HG03025 (cell line): Measurements from ENCODE around the gene RAPGEF3.

Experiments
- ATAC-seq: cut with Tn5 transposase; IDR thresholded peaks from one replicate; pipeline ENCODE4 v1.9.1; 2021; ENCODE audit warnings: mild to moderate bottlenecking, moderate library complexity; ENCODE audit not compliant: unreplicated experiment, low FRiP score

Gene RAPGEF3

GRCh38 chr12:47745485-47746041 lies 13.1 kb downstream of the RAPGEF3 start:
- ATAC-seq, result no peak

- no peak for ATAC-seq
These were observed 13.8 kb downstream of the RAPGEF3 start for GRCh38 chr12:47744778-47745436.

GRCh38 chr12:47744005-47744651 lies 14.6 kb downstream of the RAPGEF3 start:
- no peak for ATAC-seq

- ATAC-seq, result no peak
These were observed 15.3 kb downstream of the RAPGEF3 start for GRCh38 chr12:47743311-47743860.

- no peak for ATAC-seq
These were observed 16.3 kb downstream of the RAPGEF3 start for GRCh38 chr12:47742253-47742825.

GRCh38 chr12:47741340-47741703 lies 17.4 kb downstream of the RAPGEF3 start:
- ATAC-seq, result no peak

- peak; percentile 36 for ATAC-seq
These were observed 17.9 kb downstream of the RAPGEF3 start for GRCh38 chr12:47740606-47741339.

- ATAC-seq, result peak; percentile 63
These were observed 18.7 kb downstream of the RAPGEF3 start for GRCh38 chr12:47739979-47740378.

- no peak for ATAC-seq
These were observed 19.4 kb downstream of the RAPGEF3 start for GRCh38 chr12:47739297-47739696.

GRCh38 chr12:47737936-47738594 lies 20.6 kb downstream of the RAPGEF3 start:
- no peak for ATAC-seq

GRCh38 chr12:47736877-47737676 lies 21.6 kb downstream of the RAPGEF3 start:
- ATAC-seq, result no peak

GRCh38 chr12:47736216-47736615 lies 22.5 kb downstream of the RAPGEF3 start:
- no peak for ATAC-seq

GRCh38 chr12:47735649-47736048 lies 23.0 kb downstream of the RAPGEF3 start:
- ATAC-seq, result no peak

- no peak for ATAC-seq
These were observed 23.8 kb downstream of the RAPGEF3 start for GRCh38 chr12:47734725-47735480.

GRCh38 chr12:47733142-47733541 lies 25.5 kb downstream of the RAPGEF3 start:
- no peak for ATAC-seq

GRCh38 chr12:47732504-47732903 lies 26.2 kb downstream of the RAPGEF3 start:
- no peak for ATAC-seq

GRCh38 chr12:47731723-47732122 lies 27.0 kb downstream of the RAPGEF3 start:
- ATAC-seq, result no peak

- ATAC-seq, result no peak
These were observed 28.3 kb downstream of the RAPGEF3 start for GRCh38 chr12:47730341-47730744.

- ATAC-seq, result no peak
These were observed 29.4 kb downstream of the RAPGEF3 start for GRCh38 chr12:47729233-47729632.
